CD14-positive monocyte (primary cell): ENCODE data around the gene GTF2A1L. TPM values are rescaled to one million over a fixed set of nuclear protein-coding genes. Genes with fewer than 3 reads are reported as not detected.

ENCODE experiments used
- DNase-seq, 3 donors: peaks; one replicate each; pipeline ENCODE4 v3.0.0-alpha.2; 2011 to 2022
- H2AFZ ChIP-seq: 2 replicates; pipeline ENCODE4 v1.6.0; 2012; ENCODE audit warnings: mild to moderate bottlenecking, low read depth, low read length, inconsistent platforms; ENCODE audit not compliant: insufficient read depth, poor library complexity, severe bottlenecking
- H3K27ac ChIP-seq, 2 donors: 1 replicate in 1 of 2; 2 replicates in 1 of 2; pipeline ENCODE4 v1.5.1; 2012 to 2013; ENCODE audit warnings: low read length in 2 of 2, control low read depth in 1 of 2, inconsistent platforms in 1 of 2, low read depth in 1 of 2, mild to moderate bottlenecking in 1 of 2
- H3K27me3 ChIP-seq, 2 donors: one replicate each; pipeline versions ENCODE4 v1.6.0 to v1.6.1; 2011 to 2013; ENCODE audit warnings: low read length in 2 of 2; ENCODE audit not compliant: control insufficient read depth in 2 of 2, insufficient read depth in 2 of 2
- H3K36me3 ChIP-seq, 2 donors: replicated peaks in 1 of 2; 1 replicate in 1 of 2; 2 replicates in 1 of 2; pipeline versions ENCODE4 v1.5.1 to v1.6.1; 2012 to 2013; ENCODE audit warnings: low read length in 2 of 2, control low read depth in 1 of 2, inconsistent platforms in 1 of 2, mild to moderate bottlenecking in 1 of 2; ENCODE audit not compliant: insufficient read depth in 2 of 2, control insufficient read depth in 1 of 2
- H3K4me1 ChIP-seq, 2 donors: 1 replicate in 1 of 2; 2 replicates in 1 of 2; pipeline versions ENCODE4 v1.5.1 to v1.6.1; 2012 to 2013; ENCODE audit warnings: low read length in 2 of 2, control low read depth in 1 of 2, inconsistent platforms in 1 of 2, mild to moderate bottlenecking in 1 of 2, moderate library complexity in 1 of 2; ENCODE audit not compliant: insufficient read depth in 2 of 2, control insufficient read depth in 1 of 2
- H3K4me2 ChIP-seq: replicated peaks from 2 replicates; pipeline ENCODE3; 2012; ENCODE audit warnings: low read length, moderate library complexity, mild to moderate bottlenecking; ENCODE audit not compliant: poor library complexity, severe bottlenecking; ENCODE audit errors: extremely low read depth
- H3K4me3 ChIP-seq, 3 experiments: fragments of 200-600 bp in 1 of 3; sonication (generic) in 1 of 3; replicated peaks in 1 of 3; 1 replicate in 2 of 3; 2 replicates in 1 of 3; pipeline ENCODE4 v1.5.1; 2011 to 2013; ENCODE audit warnings: low read length in 3 of 3, mild to moderate bottlenecking in 3 of 3, control low read depth in 2 of 3, low read depth in 2 of 3, inconsistent platforms in 1 of 3, moderate library complexity in 1 of 3
- H3K79me2 ChIP-seq: 2 replicates; pipeline ENCODE4 v1.6.0; 2012; ENCODE audit warnings: mild to moderate bottlenecking, control low read depth, inconsistent platforms, low read length, moderate library complexity; ENCODE audit not compliant: insufficient read depth
- H3K9ac ChIP-seq: 2 replicates; pipeline ENCODE4 v1.6.0; 2017; ENCODE audit warnings: low read length, mild to moderate bottlenecking; ENCODE audit not compliant: insufficient read depth, poor library complexity, severe bottlenecking
- H3K9me3 ChIP-seq, 2 donors: replicated peaks in 1 of 2; 1 replicate in 1 of 2; 2 replicates in 1 of 2; pipeline versions ENCODE4 v1.5.1 to v1.6.1; 2012 to 2013; ENCODE audit warnings: low read length in 2 of 2, control low read depth in 1 of 2; ENCODE audit not compliant: control insufficient read depth in 1 of 2, insufficient read depth in 1 of 2
- H4K20me1 ChIP-seq: 2 replicates; pipeline ENCODE4 v1.6.0; 2012; ENCODE audit warnings: mild to moderate bottlenecking, low read length, control low read depth, moderate library complexity; ENCODE audit not compliant: insufficient read depth
- H3K27ac Mint-ChIP-seq, 7 donors: one replicate each; pipeline ENCODE4 v1.8.0; 2020; ENCODE audit warnings: mild to moderate bottlenecking in 7 of 7, mixed read lengths in 7 of 7, moderate library complexity in 6 of 7, inconsistent platforms in 2 of 7
- H3K27me3 Mint-ChIP-seq, 3 donors: one replicate each; pipeline ENCODE4 v1.8.0; 2021 to 2022; ENCODE audit warnings: low read depth in 3 of 3, mild to moderate bottlenecking in 3 of 3, mixed read lengths in 3 of 3, moderate library complexity in 3 of 3, inconsistent platforms in 1 of 3
- H3K36me3 Mint-ChIP-seq, 2 donors: one replicate each; pipeline ENCODE4 v1.8.0; 2020; ENCODE audit warnings: mixed read lengths in 2 of 2, inconsistent platforms in 1 of 2, mild to moderate bottlenecking in 1 of 2
- H3K4me1 Mint-ChIP-seq: one replicate; pipeline ENCODE4 v1.8.0; 2020; ENCODE audit warnings: mild to moderate bottlenecking, mixed read lengths
- H3K4me3 Mint-ChIP-seq, 2 donors: one replicate each; pipeline ENCODE4 v1.8.0; 2020; ENCODE audit warnings: mild to moderate bottlenecking in 2 of 2, mixed read lengths in 2 of 2, moderate library complexity in 1 of 2
- H3K9me3 Mint-ChIP-seq, 7 donors: one replicate each; pipeline ENCODE4 v1.8.0; 2020 to 2022; ENCODE audit warnings: mixed read lengths in 7 of 7, mild to moderate bottlenecking in 6 of 7, moderate library complexity in 6 of 7, inconsistent platforms in 2 of 7
- WGBS: methylation state at CpG from one replicate; pipeline ENCODE4 v1.1.5; 2013; ENCODE audit warnings: missing lambda C conversion rate; ENCODE audit not compliant: insufficient coverage; 5-methylcytosine and 5-hydroxymethylcytosine counted together
- intact Hi-C, 2 donors: fragments of 100-400 bp; cut with micrococcal nuclease; formaldehyde crosslinking; loops; one replicate each; pipeline versions ENCODE4 v1.15.0 to v1.15.1; 2023
- polyA plus RNA-seq, 3 donors: library from polyadenylated mRNA; depleted of rRNA in 1 of 3; unstranded in 2 of 3; stranded (reverse) in 1 of 3; fragments of 300-500 nt in 2 of 3; fragments of >200 nt in 1 of 3; fragmentation: Illumina TruSeq in 2 of 3; gene quantifications; 1 replicate in 2 of 3; 2 replicates in 1 of 3; pipeline ENCODE4 v1.2.3, GENCODE V29; 2012 to 2021
- TF ChIP-seq, protein P1 (sequence below): fragments of 200-600 bp; IDR thresholded peaks from one replicate; pipeline ENCODE4 v1.8.0; 2022; ENCODE audit warnings: antibody characterized with exemption, mild to moderate bottlenecking

Gene GTF2A1L
- polyA plus RNA-seq, 3 donors, result not detected

DNA sequence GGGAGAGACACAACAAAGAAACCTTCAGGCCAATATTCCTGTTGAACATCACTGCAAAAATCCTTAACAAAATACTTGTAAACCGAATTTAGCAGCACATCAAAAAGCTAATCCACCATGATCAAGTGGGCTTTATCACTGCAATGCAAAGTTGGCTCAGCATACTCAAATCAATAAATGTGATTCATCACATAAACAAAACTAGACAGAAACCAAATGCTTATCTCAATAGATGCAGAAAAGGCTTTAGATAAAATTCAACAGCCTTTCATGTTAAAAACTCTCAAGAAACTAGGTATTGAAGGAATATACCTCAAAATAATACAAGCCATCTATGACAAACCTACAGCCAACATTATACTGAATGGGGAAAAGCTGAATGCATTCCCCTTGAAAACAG, 20.6 kb downstream of the GTF2A1L start:
- H3K4me1 ChIP-seq, result no peaks in the 10 kb centered on the region
- no peak overlapping the region for H2AFZ ChIP-seq
- H3K9ac ChIP-seq, result no peak overlapping the region
- 70% methylated on average over 1 of the region's 1 CpG for WGBS
- no peak overlapping the region for H3K4me3 ChIP-seq
- intact Hi-C loops, result no loop called here
- peaks cover 2 to 5% (median 3%) of the 10 kb centered on the region in 3 donors for H3K27me3 Mint-ChIP-seq
- peaks cover 2 to 16% (median 5%) of the 10 kb centered on the region in 7 donors for H3K9me3 Mint-ChIP-seq
- TF ChIP-seq, protein P1, sequence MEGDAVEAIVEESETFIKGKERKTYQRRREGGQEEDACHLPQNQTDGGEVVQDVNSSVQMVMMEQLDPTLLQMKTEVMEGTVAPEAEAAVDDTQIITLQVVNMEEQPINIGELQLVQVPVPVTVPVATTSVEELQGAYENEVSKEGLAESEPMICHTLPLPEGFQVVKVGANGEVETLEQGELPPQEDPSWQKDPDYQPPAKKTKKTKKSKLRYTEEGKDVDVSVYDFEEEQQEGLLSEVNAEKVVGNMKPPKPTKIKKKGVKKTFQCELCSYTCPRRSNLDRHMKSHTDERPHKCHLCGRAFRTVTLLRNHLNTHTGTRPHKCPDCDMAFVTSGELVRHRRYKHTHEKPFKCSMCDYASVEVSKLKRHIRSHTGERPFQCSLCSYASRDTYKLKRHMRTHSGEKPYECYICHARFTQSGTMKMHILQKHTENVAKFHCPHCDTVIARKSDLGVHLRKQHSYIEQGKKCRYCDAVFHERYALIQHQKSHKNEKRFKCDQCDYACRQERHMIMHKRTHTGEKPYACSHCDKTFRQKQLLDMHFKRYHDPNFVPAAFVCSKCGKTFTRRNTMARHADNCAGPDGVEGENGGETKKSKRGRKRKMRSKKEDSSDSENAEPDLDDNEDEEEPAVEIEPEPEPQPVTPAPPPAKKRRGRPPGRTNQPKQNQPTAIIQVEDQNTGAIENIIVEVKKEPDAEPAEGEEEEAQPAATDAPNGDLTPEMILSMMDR, result no peak
- no peaks in the 10 kb centered on the region for H3K36me3 Mint-ChIP-seq
- no peaks in the 10 kb centered on the region for H3K79me2 ChIP-seq
- H3K27me3 ChIP-seq, result no peaks in the 10 kb centered on the region
- no peak for DNase-seq
- H3K4me1 Mint-ChIP-seq, result no peaks in the 10 kb centered on the region
- peaks cover 0 to 9% of the 10 kb centered on the region in 2 donors for H3K9me3 ChIP-seq
- H3K27ac Mint-ChIP-seq, result no peak overlapping the region
- no peaks in the 10 kb centered on the region for H3K36me3 ChIP-seq
- no peak overlapping the region for H3K4me2 ChIP-seq
- no peaks in the 10 kb centered on the region for H4K20me1 ChIP-seq
- H3K27ac ChIP-seq, result no peak overlapping the region
- H3K4me3 Mint-ChIP-seq, result no peak overlapping the region

DNA sequence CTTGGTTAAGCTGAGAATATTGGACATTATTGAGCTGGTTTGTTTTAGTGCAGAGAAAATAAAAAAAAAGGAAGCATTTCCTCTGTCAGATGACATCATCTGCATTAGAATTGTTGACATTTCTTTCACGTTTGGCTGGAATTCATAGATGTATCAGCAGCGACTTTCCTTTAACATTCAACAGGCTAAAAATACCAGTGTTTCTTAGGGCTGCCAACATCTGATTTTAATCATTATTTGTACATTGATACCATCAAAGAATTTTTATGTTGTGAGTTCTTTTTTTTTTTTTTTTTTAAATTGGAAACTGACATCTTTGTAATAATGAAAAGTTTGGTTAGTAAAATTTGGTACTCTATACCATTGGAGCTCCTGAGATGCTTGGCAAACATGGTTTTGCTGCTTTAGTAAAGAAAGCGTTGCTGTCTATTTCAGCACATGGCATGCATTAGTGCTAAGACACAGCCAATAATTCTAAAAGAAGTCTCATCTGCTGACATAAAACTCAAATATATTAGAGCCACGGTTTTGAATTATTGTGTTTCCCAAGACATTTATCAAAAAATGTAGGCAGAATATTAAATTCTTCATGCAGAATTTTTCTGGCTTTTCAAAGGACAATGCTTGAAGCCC, 33.6 kb downstream of the GTF2A1L start:
- DNase-seq, result no peak
- Mint-ChIP-seq H3K4me3 (no peak overlapping the region), H3K4me1 (no peaks in the 10 kb centered on the region), H3K27me3 (peaks cover 0 to 3% (median 2%) of the 10 kb centered on the region in 3 donors), H3K27ac (no peak overlapping the region), H3K9me3 (peaks cover 0 to 2% (median 0%) of the 10 kb centered on the region in 7 donors), H3K36me3 (no peaks in the 10 kb centered on the region)
- intact Hi-C loops, result no loop called here
- WGBS, result no CpG with 5 or more reads among the region's 4 CpGs
- H3K27me3 ChIP-seq, result no peaks in the 10 kb centered on the region
- no peaks in the 10 kb centered on the region for H4K20me1 ChIP-seq
- H3K9me3 ChIP-seq, result no peaks in the 10 kb centered on the region
- no peaks in the 10 kb centered on the region for H3K79me2 ChIP-seq
- H2AFZ ChIP-seq, result no peak overlapping the region
- no peaks in the 10 kb centered on the region for H3K4me1 ChIP-seq
- no peak overlapping the region for H3K4me3 ChIP-seq
- no peak overlapping the region for H3K9ac ChIP-seq
- TF ChIP-seq, protein P1, result no peak
- no peaks in the 10 kb centered on the region for H3K36me3 ChIP-seq
- no peak overlapping the region for H3K27ac ChIP-seq
- H3K4me2 ChIP-seq, result no peak overlapping the region
